Calu3 (cell line): ENCODE results near the gene LRTM2. TPM values are rescaled to one million over a fixed set of nuclear protein-coding genes. Genes with fewer than 3 reads are reported as not detected.

Experiments used
- BruUV-seq: library from RNA; stranded (reverse); fragments of 400-500 nt; replicated peaks from 2 replicates; lab custom pipeline; 2021; lab: Mats Ljungman, UMichigan
- CTCF ChIA-PET: fragments of 300-600 bp; sonication (Branson Sonifier 250); formaldehyde crosslinking; loops from one replicate; lab custom pipeline; 2022; ENCODE audit warnings: antibody characterized with exemption; lab: Charles Lee
- DNase-seq: peaks from one replicate; pipeline ENCODE4 v3.0.0; 2022
- H3K27ac Mint-ChIP-seq: one replicate; pipeline ENCODE4 v1.8.0; 2022; ENCODE audit warnings: mixed read lengths; ENCODE audit not compliant: unreplicated experiment
- H3K27me3 Mint-ChIP-seq: one replicate; pipeline ENCODE4 v1.8.0; 2022; ENCODE audit warnings: mixed read lengths; ENCODE audit not compliant: unreplicated experiment
- H3K36me3 Mint-ChIP-seq: one replicate; pipeline ENCODE4 v1.8.0; 2022; ENCODE audit warnings: mild to moderate bottlenecking, moderate library complexity, mixed read lengths; ENCODE audit not compliant: insufficient read depth, unreplicated experiment
- H3K4me1 Mint-ChIP-seq: one replicate; pipeline ENCODE4 v1.8.0; 2022; ENCODE audit warnings: mild to moderate bottlenecking, low read depth, mixed read lengths; ENCODE audit not compliant: unreplicated experiment
- H3K4me3 Mint-ChIP-seq: one replicate; pipeline ENCODE4 v1.8.0; 2022; ENCODE audit warnings: mild to moderate bottlenecking, low read depth, moderate library complexity, mixed read lengths; ENCODE audit not compliant: unreplicated experiment
- H3K9me3 Mint-ChIP-seq: one replicate; pipeline ENCODE4 v1.8.0; 2022; ENCODE audit warnings: low read depth, mixed read lengths; ENCODE audit not compliant: unreplicated experiment
- CTCF ChIP-seq: fragments of 200-600 bp; IDR thresholded peaks from one replicate; pipeline ENCODE4 v1.8.0; 2022; ENCODE audit warnings: antibody characterized with exemption; ENCODE audit not compliant: unreplicated experiment
- intact Hi-C: fragments of 100-400 bp; cut with micrococcal nuclease; formaldehyde crosslinking; loops from one replicate; pipeline ENCODE4 v1.10.0; 2022; ENCODE audit not compliant: unreplicated experiment
- total RNA-seq: library from RNA; stranded (reverse); gene quantifications from 2 replicates; pipeline ENCODE4 v1.2.3, GENCODE V29; 2022

LRTM2 gene
- total RNA-seq, 1 experiment from 2014 or later: not detected

- Mint-ChIP-seq H3K36me3 (peaks cover 4% of the 10 kb centered on the region), H3K4me3 (no peak overlapping the region), H3K4me1 (peaks cover 19% of the 10 kb centered on the region), H3K27ac (no peak overlapping the region), H3K9me3 (no peaks in the 10 kb centered on the region), H3K27me3 (no peaks in the 10 kb centered on the region)
- DNase-seq: no peak
- no TSS peak for BruUV-seq
- no peak for TF ChIP-seq CTCF
- CTCF ChIA-PET: no interaction called here
- intact Hi-C loops: no loop called here
Observed at GRCh38 chr12:1778911-1779310, 41.5 kb upstream of the LRTM2 start.

DNA sequence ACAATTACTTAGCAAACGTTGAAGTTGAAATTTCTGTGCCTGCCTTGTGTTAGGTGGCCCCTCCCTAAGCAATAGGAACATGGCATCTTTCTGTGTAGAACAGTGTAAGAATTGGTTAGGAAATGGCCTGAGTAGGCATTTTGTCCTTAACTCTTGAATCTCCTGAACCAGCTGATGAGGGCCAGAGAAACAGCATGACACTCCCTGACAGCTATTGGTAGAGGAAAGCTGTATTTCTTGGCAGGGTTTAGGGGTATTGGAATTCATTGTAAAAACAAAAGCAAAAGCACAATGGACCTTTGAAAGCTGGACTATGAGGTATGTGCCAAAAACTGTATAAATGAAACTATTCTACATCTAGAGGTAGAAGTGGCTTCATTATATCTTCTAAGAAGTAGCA, 40.6 kb upstream of the LRTM2 start:
- no peaks in the 10 kb centered on the region for H3K27me3 Mint-ChIP-seq
- peaks cover 5% of the 10 kb centered on the region for H3K36me3 Mint-ChIP-seq
- CTCF ChIA-PET: no interaction called here
- no peaks in the 10 kb centered on the region for H3K9me3 Mint-ChIP-seq
- DNase-seq: no peak
- H3K4me3 Mint-ChIP-seq: no peak overlapping the region
- no TSS peak for BruUV-seq
- intact Hi-C loops: no loop called here
- TF ChIP-seq CTCF: no peak
- H3K27ac Mint-ChIP-seq: no peak overlapping the region
- peaks cover 19% of the 10 kb centered on the region for H3K4me1 Mint-ChIP-seq

DNA sequence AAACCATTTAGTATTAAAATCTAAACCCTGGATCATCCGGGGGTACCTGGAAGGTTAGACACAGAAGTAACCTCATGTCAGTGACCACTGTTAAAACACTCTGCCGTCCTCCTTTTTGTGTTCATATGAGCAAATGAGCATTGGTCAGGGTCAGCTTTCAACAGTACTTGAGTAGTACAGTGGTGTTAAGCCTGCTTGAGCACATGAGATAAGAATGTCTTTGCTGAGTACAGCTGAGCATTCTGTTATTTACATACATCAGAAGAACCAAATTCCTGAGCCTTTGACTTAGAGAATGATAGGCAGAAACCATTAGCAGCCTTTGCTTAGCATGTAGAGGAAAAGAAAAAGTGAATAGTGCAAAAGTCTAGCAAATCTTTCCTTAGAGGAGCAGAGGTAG, 38.6 kb upstream of the LRTM2 start:
- Mint-ChIP-seq H3K27ac (no peak overlapping the region), H3K9me3 (no peaks in the 10 kb centered on the region), H3K36me3 (peaks cover 13% of the 10 kb centered on the region), H3K4me1 (peaks cover 6% of the 10 kb centered on the region), H3K27me3 (no peaks in the 10 kb centered on the region), H3K4me3 (no peak overlapping the region)
- no peak for DNase-seq
- TF ChIP-seq CTCF: no peak
- CTCF ChIA-PET: no interaction called here
- no TSS peak for BruUV-seq
- intact Hi-C loops: no loop called here

DNA sequence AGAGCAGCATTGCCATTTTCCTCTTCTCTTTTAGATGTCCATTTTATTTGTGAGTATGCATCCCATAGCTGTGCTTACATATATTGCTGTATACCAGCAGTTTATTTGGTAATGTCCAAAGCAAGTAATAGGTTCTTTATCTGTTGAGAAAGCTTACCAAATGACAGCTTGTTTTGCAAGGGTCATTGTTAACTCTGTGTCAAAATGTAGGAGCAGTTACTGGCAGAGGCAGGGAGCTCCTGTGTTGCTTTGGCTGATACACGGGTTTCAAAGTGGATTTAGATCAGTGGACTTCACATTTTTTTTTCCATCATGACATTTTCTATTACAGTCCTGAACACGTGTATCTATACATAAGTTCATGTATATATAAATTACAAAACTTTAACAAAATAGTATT, 38.1 kb upstream of the LRTM2 start:
- Mint-ChIP-seq H3K36me3 (peaks cover 13% of the 10 kb centered on the region), H3K27me3 (no peaks in the 10 kb centered on the region), H3K27ac (no peak overlapping the region), H3K4me3 (no peak overlapping the region), H3K9me3 (no peaks in the 10 kb centered on the region), H3K4me1 (peaks cover 6% of the 10 kb centered on the region)
- DNase-seq: no peak
- CTCF ChIA-PET: no interaction called here
- no peak for TF ChIP-seq CTCF
- intact Hi-C loops: no loop called here
- no TSS peak for BruUV-seq

DNA sequence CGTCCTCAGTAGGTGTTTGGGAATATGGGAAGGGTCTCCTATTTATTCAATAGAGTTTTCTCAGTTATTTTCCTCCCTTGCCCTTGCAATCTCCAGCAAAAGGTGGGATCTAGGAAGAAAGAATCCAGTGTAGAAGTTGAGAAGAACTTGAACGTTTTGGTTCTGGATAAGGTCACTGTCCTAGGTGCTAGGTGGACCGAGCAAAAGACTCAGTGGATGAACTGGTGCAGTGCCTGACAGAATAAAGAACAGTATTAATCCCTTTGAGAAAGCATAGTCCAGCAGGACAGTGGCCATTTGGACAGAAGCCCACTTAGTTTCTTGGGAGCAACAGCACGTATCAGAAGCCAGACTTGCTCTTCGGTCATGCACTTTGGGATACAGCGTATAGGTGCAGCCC, 32.7 kb upstream of the LRTM2 start:
- Mint-ChIP-seq H3K9me3 (no peaks in the 10 kb centered on the region), H3K4me3 (no peak overlapping the region), H3K27me3 (no peaks in the 10 kb centered on the region), H3K4me1 (no peaks in the 10 kb centered on the region), H3K27ac (no peak overlapping the region), H3K36me3 (peaks cover 13% of the 10 kb centered on the region)
- CTCF ChIA-PET: no interaction called here
- DNase-seq: no peak
- TF ChIP-seq CTCF: no peak
- no TSS peak for BruUV-seq
- intact Hi-C loops: no loop called here
